GM12892 (cell line): ENCODE data around the gene ASIC4. TPM values are rescaled to one million over a fixed set of nuclear protein-coding genes. Genes with fewer than 3 reads are reported as not detected.

ENCODE experiments used
- DNase-seq: peaks from one replicate; pipeline ENCODE4 v3.0.0; 2011; ENCODE audit not compliant: insufficient read length
- FAIRE-seq: peaks from 2 replicates; lab custom pipeline; 2011; peaks lifted over from hg19 to GRCh38; lab: Jason Lieb, UNC
- POLR2A ChIP-seq: IDR thresholded peaks from 2 replicates; pipeline ENCODE4 v1.6.1; 2011; ENCODE audit warnings: low read depth, low read length, control low read depth
- POLR2AphosphoS5 ChIP-seq: IDR thresholded peaks from 2 replicates; pipeline ENCODE4 v1.6.1; 2011; ENCODE audit warnings: low read depth, low read length, control low read depth
- TAF1 ChIP-seq: IDR thresholded peaks from 2 replicates; pipeline ENCODE4 v1.6.1; 2011; ENCODE audit warnings: low read depth, mild to moderate bottlenecking, control low read depth, low read length, borderline replicate concordance
- polyA plus RNA-seq: library from polyadenylated mRNA; unstranded; fragments of >200 nt; gene quantifications from one replicate; pipeline ENCODE4 v1.2.1, GENCODE V29; 2012; ENCODE audit warnings: missing spikeins, inconsistent platforms; ENCODE audit not compliant: missing spikeins

The ASIC4 gene, protein sequence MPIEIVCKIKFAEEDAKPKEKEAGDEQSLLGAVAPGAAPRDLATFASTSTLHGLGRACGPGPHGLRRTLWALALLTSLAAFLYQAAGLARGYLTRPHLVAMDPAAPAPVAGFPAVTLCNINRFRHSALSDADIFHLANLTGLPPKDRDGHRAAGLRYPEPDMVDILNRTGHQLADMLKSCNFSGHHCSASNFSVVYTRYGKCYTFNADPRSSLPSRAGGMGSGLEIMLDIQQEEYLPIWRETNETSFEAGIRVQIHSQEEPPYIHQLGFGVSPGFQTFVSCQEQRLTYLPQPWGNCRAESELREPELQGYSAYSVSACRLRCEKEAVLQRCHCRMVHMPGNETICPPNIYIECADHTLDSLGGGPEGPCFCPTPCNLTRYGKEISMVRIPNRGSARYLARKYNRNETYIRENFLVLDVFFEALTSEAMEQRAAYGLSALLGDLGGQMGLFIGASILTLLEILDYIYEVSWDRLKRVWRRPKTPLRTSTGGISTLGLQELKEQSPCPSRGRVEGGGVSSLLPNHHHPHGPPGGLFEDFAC
- not detected for polyA plus RNA-seq

GRCh38 chr2:219514196-219514761 lies at the start of gene ASIC4:
Gene ASIC4 (plus strand): TSS chr2:219514482. CDS start chr2:219514725, 243 bp downstream.
- TF ChIP-seq POLR2A: no peak
- TF ChIP-seq TAF1: no peak
- TF ChIP-seq POLR2AphosphoS5: no peak
- DNase-seq: no peak
- FAIRE-seq: no peak

GRCh38 chr2:219465659-219466561 lies 48.4 kb upstream of the ASIC4 start:
- TF ChIP-seq TAF1: no peak
- TF ChIP-seq POLR2AphosphoS5: no peak
- TF ChIP-seq POLR2A: no peak
- DNase-seq (no peak), FAIRE-seq (no peak)

- TF ChIP-seq POLR2A (no peak), POLR2AphosphoS5 (no peak), TAF1 (no peak)
- no peak for FAIRE-seq
- no peak for DNase-seq
These were observed 47.2 kb upstream of the ASIC4 start for GRCh38 chr2:219466816-219467735.

DNA sequence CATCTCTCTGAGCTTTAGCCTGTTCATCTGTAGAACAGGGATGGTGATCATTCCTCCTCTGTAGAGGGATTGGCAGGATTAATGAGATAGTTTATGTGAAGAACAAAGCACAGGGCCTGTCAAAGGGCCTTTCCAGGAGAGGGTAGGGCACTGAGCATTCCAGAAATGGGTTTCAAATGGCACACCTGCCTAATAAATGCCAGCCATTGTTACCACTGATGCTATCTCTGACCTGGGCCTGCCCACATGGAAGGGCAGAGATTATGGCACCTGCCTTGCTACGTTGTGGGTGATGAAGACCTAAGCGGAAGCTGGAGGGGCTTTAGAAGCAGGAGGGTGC lies 46.6 kb upstream of the ASIC4 start:
- TF ChIP-seq POLR2AphosphoS5 (no peak), POLR2A (no peak), TAF1 (no peak)
- FAIRE-seq: no peak
- DNase-seq: no peak

- DNase-seq: no peak
- TF ChIP-seq POLR2A (no peak), TAF1 (no peak), POLR2AphosphoS5 (no peak)
- FAIRE-seq: no peak
These were observed 45.7 kb upstream of the ASIC4 start for GRCh38 chr2:219468410-219469185.

- no peak for FAIRE-seq
- TF ChIP-seq POLR2AphosphoS5 (no peak), POLR2A (no peak), TAF1 (no peak)
- DNase-seq: no peak
These were observed 45.0 kb upstream of the ASIC4 start for GRCh38 chr2:219469186-219469724.

- no peak for FAIRE-seq
- TF ChIP-seq POLR2AphosphoS5 (no peak), POLR2A (no peak), TAF1 (no peak)
- no peak for DNase-seq
These were observed 43.9 kb upstream of the ASIC4 start for GRCh38 chr2:219470429-219470828.

GRCh38 chr2:219471476-219472371 lies 42.6 kb upstream of the ASIC4 start:
- no peak for DNase-seq
- FAIRE-seq: no peak
- no peak for TF ChIP-seq POLR2AphosphoS5
- no peak for TF ChIP-seq POLR2A
- TF ChIP-seq TAF1: no peak

GRCh38 chr2:219472629-219473187 lies 41.6 kb upstream of the ASIC4 start:
- FAIRE-seq (no peak), DNase-seq (no peak)
- TF ChIP-seq POLR2A: no peak
- TF ChIP-seq TAF1: no peak
- no peak for TF ChIP-seq POLR2AphosphoS5
